ENCODE measurements around the gene KIF22.

KIF22 gene

DNA sequence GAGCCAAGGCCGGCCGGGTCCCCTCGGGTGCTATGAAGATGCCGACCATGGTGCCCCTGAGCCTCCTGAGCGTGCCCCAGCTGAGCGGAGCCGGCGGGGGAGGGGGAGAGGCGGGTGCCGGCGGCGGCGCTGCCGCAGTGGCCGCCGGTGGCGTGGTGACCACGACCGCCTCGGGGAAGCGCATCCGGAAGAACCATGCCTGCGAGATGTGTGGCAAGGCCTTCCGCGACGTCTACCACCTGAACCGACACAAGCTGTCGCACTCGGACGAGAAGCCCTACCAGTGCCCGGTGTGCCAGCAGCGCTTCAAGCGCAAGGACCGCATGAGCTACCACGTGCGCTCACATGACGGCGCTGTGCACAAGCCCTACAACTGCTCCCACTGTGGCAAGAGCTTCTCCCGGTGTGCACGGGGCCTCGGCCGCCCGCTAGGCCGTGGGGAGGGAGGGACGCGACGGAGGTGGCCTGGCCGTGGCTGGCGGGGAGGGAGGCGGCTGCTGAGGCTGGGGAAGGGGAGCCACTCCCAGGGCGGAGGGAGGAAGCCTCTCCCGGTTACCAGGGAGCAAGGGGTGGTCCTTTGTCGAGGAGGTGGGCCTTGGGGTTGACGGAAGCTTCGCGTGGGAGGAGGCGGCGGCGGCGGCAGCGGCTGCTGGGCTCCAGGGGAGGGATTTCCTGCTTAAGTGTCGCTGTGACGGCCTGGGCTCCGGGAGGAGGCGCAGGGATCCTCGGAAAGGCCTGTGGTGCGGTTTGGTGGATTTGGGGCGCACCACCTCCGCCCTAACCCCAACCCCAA, 17.1 kb downstream of the KIF22 start:
- H2AK5ac ChIP-seq (ENCODE audit: low read length) = peak overlapping the region; percentile 59
- H3K4me1 ChIP-seq (ENCODE audit: control insufficient read depth in 1 of 2, insufficient read depth in 2 of 2, low read length in 2 of 2) = peaks cover 21 to 42% of the 10 kb centered on the region in 2 experiments
- peak overlapping the region; percentile 62 for H2AFZ ChIP-seq (ENCODE audit: insufficient read depth, low read length, poor library complexity)
- peaks cover 36 to 37% of the 10 kb centered on the region in 2 experiments for H3K36me3 ChIP-seq (ENCODE audit: control insufficient read depth in 1 of 2, insufficient read depth in 2 of 2, low read length in 2 of 2)
- DNase-seq = peak; percentile 82
- peak overlapping the region; percentile 97 for H3K14ac ChIP-seq (ENCODE audit: low read length)
- H4K12ac ChIP-seq (ENCODE audit: low read depth, low read length) = peak overlapping the region; percentile 67
- H3K9me3 ChIP-seq (ENCODE audit: insufficient read depth, low read depth, low read length) = peaks cover 4% of the 10 kb centered on the region
- H3K79me1 ChIP-seq (ENCODE audit: low read length) = peaks cover 28% of the 10 kb centered on the region
- H3K79me2 ChIP-seq (ENCODE audit: control insufficient read depth, insufficient read depth, low read length, poor library complexity) = peaks cover 22% of the 10 kb centered on the region
- WGBS (ENCODE audit: extremely low coverage, insufficient coverage, insufficient read length) = no CpG with 5 or more reads among the region's 69 CpGs
- no peak overlapping the region for H3K23ac ChIP-seq (ENCODE audit: low read length)
- H3K18ac ChIP-seq (ENCODE audit: low read length) = peak overlapping the region; percentile 79
- H3K9ac ChIP-seq (ENCODE audit: low read length) = peak overlapping the region; percentile 68
- peak overlapping the region; percentile 81 for H2BK120ac ChIP-seq (ENCODE audit: insufficient read depth, low read length, poor library complexity)
- H2BK5ac ChIP-seq (ENCODE audit: low read depth, low read length, poor library complexity) = peak overlapping the region; percentile 87
- H4K8ac ChIP-seq (ENCODE audit: low read depth, low read length) = peak overlapping the region; percentile 56
- H3K4me3 ChIP-seq (ENCODE audit: low read depth, low read length) = peak overlapping the region; percentile 79
- peak overlapping the region; percentile 91 for H4K91ac ChIP-seq (ENCODE audit: low read depth, low read length)
- H3K27me3 ChIP-seq (ENCODE audit: insufficient read depth, low read length) = no peaks in the 10 kb centered on the region
- H3K4me2 ChIP-seq (ENCODE audit: low read length) = peak overlapping the region; percentile 52
- H3K27ac ChIP-seq (ENCODE audit: low read depth, low read length) = peak overlapping the region; percentile 87
- peak overlapping the region; percentile 12 for H2BK12ac ChIP-seq (ENCODE audit: low read length)
- H3K4ac ChIP-seq (ENCODE audit: low read depth, low read length) = peak overlapping the region; percentile 62

DNA sequence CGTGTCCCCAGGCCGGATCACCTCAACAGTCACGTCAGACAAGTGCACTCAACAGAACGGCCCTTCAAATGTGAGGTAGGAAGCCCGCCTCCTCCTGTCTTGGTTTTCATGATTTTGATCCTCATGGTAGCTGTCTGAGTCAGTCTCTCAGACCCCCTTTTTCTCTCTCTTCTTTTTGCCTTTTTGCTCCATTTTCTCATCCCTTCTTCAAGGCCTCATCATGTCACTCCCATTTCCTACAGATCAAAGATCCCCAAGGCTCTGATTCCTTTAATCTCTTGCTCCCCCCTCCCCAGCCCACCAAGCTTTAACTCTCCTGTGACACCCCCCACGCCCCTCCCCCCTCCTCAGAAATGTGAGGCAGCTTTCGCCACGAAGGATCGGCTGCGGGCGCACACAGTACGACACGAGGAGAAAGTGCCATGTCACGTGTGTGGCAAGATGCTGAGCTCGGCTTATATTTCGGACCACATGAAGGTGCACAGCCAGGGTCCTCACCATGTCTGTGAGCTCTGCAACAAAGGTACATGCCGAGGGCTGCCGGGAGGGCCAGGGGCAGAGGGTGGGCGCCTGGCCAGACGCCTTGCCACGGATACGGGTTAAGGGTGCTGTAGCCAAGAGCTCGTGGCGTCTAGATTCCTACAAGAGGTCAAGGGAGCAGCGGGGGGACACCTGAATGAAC, 17.8 kb downstream of the KIF22 start:
- peak overlapping the region; percentile 68 for H3K9ac ChIP-seq (ENCODE audit: low read length)
- peak overlapping the region; percentile 25 for H2AK5ac ChIP-seq (ENCODE audit: low read length)
- peak overlapping the region; percentile 4 for H4K91ac ChIP-seq (ENCODE audit: low read depth, low read length)
- peak overlapping the region; percentile 17 for H2BK5ac ChIP-seq (ENCODE audit: low read depth, low read length, poor library complexity)
- peak overlapping the region; percentile 52 for H3K4me2 ChIP-seq (ENCODE audit: low read length)
- DNase-seq = no peak
- H3K4ac ChIP-seq (ENCODE audit: low read depth, low read length) = peak overlapping the region; percentile 62
- peak overlapping the region; percentile 50 for H3K14ac ChIP-seq (ENCODE audit: low read length)
- peaks cover 22% of the 10 kb centered on the region for H3K79me2 ChIP-seq (ENCODE audit: control insufficient read depth, insufficient read depth, low read length, poor library complexity)
- no CpG with 5 or more reads among the region's 25 CpGs for WGBS (ENCODE audit: extremely low coverage, insufficient coverage, insufficient read length)
- peak overlapping the region; percentile 32 for H3K18ac ChIP-seq (ENCODE audit: low read length)
- H3K79me1 ChIP-seq (ENCODE audit: low read length) = peaks cover 28% of the 10 kb centered on the region
- no peaks in the 10 kb centered on the region for H3K27me3 ChIP-seq (ENCODE audit: insufficient read depth, low read length)
- no peak overlapping the region for H2BK120ac ChIP-seq (ENCODE audit: insufficient read depth, low read length, poor library complexity)
- no peak overlapping the region for H2AFZ ChIP-seq (ENCODE audit: insufficient read depth, low read length, poor library complexity)
- peaks cover 4% of the 10 kb centered on the region for H3K9me3 ChIP-seq (ENCODE audit: insufficient read depth, low read depth, low read length)
- H3K27ac ChIP-seq (ENCODE audit: low read depth, low read length) = peak overlapping the region; percentile 41
- no peak overlapping the region for H4K12ac ChIP-seq (ENCODE audit: low read depth, low read length)
- H2BK12ac ChIP-seq (ENCODE audit: low read length) = no peak overlapping the region
- peak overlapping the region; percentile 79 for H3K4me3 ChIP-seq (ENCODE audit: low read depth, low read length)
- peak overlapping the region; percentile 15 for H4K8ac ChIP-seq (ENCODE audit: low read depth, low read length)
- H3K4me1 ChIP-seq (ENCODE audit: control insufficient read depth in 1 of 2, insufficient read depth in 2 of 2, low read length in 2 of 2) = peaks cover 25 to 46% of the 10 kb centered on the region in 2 experiments
- no peak overlapping the region for H3K23ac ChIP-seq (ENCODE audit: low read length)
- H3K36me3 ChIP-seq (ENCODE audit: control insufficient read depth in 1 of 2, insufficient read depth in 2 of 2, low read length in 2 of 2) = peaks cover 30 to 32% of the 10 kb centered on the region in 2 experiments

DNA sequence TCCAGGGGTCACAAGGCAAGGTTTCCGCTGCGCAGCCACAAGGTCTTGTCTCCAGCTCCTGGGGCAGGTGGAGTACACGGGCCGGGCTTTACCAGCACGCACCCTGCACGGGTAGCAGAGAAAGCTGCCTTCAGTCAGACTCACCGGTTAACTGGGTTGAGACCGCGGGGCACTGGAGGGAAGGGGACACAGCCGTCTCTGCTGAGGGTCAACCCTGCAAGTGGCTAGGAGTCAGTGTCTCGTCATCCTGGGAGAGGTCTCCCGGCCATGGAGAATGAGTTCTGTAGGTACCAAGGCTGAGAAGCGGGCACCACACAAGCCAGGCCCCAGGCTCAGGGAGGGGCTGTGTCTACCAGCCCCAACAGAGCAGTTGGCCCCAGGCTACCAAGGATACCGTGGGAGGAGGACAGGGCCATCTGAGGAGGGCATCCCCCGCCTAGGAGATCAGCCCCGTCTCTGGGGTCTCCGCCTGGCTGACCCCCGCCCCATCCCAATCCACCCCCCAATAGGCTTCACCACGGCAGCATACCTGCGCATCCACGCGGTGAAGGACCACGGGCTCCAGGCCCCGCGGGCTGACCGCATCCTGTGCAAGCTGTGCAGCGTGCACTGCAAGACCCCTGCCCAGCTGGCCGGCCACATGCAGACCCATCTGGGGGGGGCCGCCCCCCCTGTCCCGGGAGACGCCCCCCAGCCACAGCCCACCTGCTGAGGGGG, 18.6 kb downstream of the KIF22 start:
- H3K4me1 ChIP-seq (ENCODE audit: control insufficient read depth in 1 of 2, insufficient read depth in 2 of 2, low read length in 2 of 2) = peaks cover 25 to 46% of the 10 kb centered on the region in 2 experiments
- H3K14ac ChIP-seq (ENCODE audit: low read length) = no peak overlapping the region
- no peak overlapping the region for H4K8ac ChIP-seq (ENCODE audit: low read depth, low read length)
- H3K9me3 ChIP-seq (ENCODE audit: insufficient read depth, low read depth, low read length) = peaks cover 4% of the 10 kb centered on the region
- H2BK120ac ChIP-seq (ENCODE audit: insufficient read depth, low read length, poor library complexity) = no peak overlapping the region
- no peak overlapping the region for H2BK12ac ChIP-seq (ENCODE audit: low read length)
- H3K36me3 ChIP-seq (ENCODE audit: control insufficient read depth in 1 of 2, insufficient read depth in 2 of 2, low read length in 2 of 2) = peaks cover 23 to 26% of the 10 kb centered on the region in 2 experiments
- peak overlapping the region; percentile 33 for H3K4ac ChIP-seq (ENCODE audit: low read depth, low read length)
- peak overlapping the region; percentile 37 for H3K18ac ChIP-seq (ENCODE audit: low read length)
- peak overlapping the region; percentile 7 for H3K27ac ChIP-seq (ENCODE audit: low read depth, low read length)
- H3K79me2 ChIP-seq (ENCODE audit: control insufficient read depth, insufficient read depth, low read length, poor library complexity) = peaks cover 22% of the 10 kb centered on the region
- no peak overlapping the region for H2AK5ac ChIP-seq (ENCODE audit: low read length)
- DNase-seq = no peak
- WGBS (ENCODE audit: extremely low coverage, insufficient coverage, insufficient read length) = no CpG with 5 or more reads among the region's 31 CpGs
- no peak overlapping the region for H3K9ac ChIP-seq (ENCODE audit: low read length)
- H4K91ac ChIP-seq (ENCODE audit: low read depth, low read length) = no peak overlapping the region
- peaks cover 28% of the 10 kb centered on the region for H3K79me1 ChIP-seq (ENCODE audit: low read length)
- H3K23ac ChIP-seq (ENCODE audit: low read length) = no peak overlapping the region
- H3K27me3 ChIP-seq (ENCODE audit: insufficient read depth, low read length) = no peaks in the 10 kb centered on the region
- no peak overlapping the region for H2BK5ac ChIP-seq (ENCODE audit: low read depth, low read length, poor library complexity)
- H3K4me3 ChIP-seq (ENCODE audit: low read depth, low read length) = no peak overlapping the region
- H3K4me2 ChIP-seq (ENCODE audit: low read length) = peak overlapping the region; percentile 52
- H4K12ac ChIP-seq (ENCODE audit: low read depth, low read length) = no peak overlapping the region
- H2AFZ ChIP-seq (ENCODE audit: insufficient read depth, low read length, poor library complexity) = no peak overlapping the region

Data from trophoblast cell (in vitro differentiated cells and primary cell).